ENCODE results near the gene APOL4.
"Not testable (repeated sequence)": the region's sequence is repeated elsewhere in the genome, so short reads cannot be mapped to it uniquely, and the experiment has no call there.

Gene APOL4

DNA sequence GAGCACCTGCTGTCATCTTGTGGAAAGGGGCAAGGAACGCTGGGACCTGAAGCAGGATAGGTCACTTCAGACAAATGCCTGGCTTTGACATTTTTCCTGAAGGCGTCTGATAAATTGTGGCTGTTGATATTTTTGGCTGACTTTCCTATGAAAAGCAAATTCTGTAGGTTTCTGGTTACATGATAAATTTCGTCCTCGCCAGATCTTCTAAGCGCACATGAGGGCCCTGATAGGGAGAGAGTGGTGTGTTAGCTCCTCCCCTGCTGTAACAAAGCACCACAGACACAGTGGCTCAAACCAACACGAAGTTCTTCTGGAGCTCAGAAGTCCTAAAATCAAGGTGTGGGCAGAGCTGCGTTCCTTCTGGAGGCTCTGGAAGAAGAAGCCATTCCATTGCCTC is 19.6 kb downstream of the APOL4 start:
- no peak for DNase-seq

- no peak for DNase-seq
Measured at GRCh38 chr22:36180928-36181327, 20.7 kb downstream of the APOL4 start.

DNA sequence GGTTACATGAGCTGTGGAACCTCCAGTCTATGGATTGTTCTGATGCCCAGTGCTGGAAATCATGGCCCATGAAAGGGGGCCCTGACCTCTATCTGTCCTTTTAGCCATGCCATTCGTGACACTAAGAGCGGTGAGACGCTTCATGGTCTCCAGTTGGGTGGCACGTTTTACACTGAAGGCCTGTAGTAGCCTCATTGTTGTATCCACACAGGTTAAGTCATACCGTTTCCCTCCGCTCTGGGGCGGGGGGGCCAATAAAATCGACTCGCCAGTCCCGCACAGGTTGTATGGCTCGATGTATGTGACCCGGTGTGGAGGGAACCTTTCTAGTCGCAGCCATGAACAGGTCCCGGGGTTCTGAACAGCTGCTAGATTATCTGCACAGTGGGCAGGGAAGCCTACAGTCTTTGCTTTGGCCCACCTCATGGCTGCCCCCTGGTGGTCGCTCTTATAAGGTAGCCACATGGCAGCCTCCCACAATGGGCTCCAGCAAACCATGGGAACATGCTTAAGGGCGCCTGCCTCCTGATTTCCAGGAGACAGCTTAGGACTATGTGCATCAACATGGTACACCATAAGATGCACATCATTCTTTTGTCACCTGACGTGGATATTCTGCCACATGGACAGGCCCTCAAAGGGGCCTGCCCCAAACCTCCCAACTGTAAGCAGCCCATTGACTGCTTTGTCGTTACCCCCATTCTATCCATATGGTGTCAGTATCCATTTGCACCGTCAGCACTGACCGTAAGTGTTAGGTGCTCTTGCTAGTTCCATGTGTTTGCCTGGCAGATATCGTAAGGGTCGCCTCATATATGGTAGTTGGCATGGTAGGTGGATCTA is 21.4 kb downstream of the APOL4 start:
- peak; percentile 90 for DNase-seq

- no peak for DNase-seq
Measured at GRCh38 chr22:36177160-36177559, 24.4 kb downstream of the APOL4 start.

DNA sequence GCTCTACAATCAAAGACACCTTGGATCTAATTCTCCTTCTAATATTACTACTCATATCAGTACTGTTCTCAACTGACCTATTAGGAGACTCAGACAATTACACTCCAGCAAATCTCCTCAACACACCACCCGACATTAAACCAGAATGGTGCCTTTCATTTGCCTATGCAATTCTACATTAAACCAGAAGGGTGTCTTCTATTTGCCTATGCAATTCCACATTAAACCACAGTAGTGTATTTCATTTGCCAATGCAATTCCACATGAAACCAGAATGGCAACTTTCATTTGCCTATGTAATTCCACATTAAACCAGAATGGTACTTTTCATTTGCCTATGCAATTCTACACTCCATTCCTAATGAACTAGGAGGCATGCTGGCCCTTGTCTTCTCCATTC is 25.7 kb downstream of the APOL4 start:
- no peak for DNase-seq

- no peak for DNase-seq
Measured at GRCh38 chr22:36171941-36172340, 29.7 kb downstream of the APOL4 start.

GRCh38 chr22:36166518-36167220 is 34.9 kb downstream of the APOL4 start:
- no peak for DNase-seq

- DNase-seq: no peak
Measured at GRCh38 chr22:36166086-36166485, 35.5 kb downstream of the APOL4 start.

GRCh38 chr22:36165141-36165540 is 36.5 kb downstream of the APOL4 start:
- no peak for DNase-seq

- no peak for DNase-seq
Measured at GRCh38 chr22:36164621-36165020, 37.0 kb downstream of the APOL4 start.

GRCh38 chr22:36163497-36163896 is 38.1 kb downstream of the APOL4 start:
- DNase-seq: no peak

DNA sequence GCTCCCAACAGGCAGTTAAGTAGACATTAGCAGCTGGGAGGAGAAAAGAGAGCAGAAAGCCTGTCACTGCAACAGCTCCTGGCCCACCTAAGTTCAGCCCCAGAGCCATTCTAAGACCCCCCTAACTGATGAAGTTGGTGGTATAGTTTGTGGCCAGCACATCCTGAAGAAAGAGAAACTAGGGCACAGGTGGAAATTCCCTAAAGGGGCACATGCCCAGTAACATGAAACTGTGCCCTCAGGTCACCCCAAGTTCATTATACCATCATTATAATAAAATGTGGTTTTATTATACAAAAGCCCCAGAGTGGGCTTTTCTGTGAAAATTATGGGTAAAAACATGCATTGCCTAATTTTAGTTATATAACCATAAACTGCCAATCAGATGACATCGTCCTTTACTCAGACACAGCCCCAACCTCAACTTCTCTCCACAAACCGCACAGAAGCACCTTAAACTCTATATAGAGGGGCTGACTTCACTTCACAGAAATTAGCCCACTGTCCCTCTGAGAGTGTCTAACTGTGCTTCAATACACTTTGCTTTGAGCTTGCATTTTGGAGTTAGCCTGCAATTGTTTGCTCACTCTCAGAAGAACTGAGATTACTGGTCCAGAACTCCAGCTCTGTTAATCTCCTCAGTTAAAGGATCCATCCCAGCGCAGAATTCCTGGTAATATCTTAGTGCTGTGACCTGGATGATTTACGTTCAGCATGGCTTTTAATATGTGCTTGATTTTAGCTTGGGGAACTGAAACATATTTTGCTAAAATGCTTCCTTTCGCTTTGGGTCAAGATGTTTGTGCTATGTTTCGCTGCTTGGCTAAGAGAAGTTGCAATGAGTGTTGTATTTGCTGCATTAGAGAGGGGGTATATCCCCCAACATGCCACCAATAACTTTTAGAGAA is 39.2 kb downstream of the APOL4 start:
- DNase-seq: no peak

GRCh38 chr22:36161793-36162126 is 39.8 kb downstream of the APOL4 start:
- DNase-seq: not testable (repeated sequence)

DNA sequence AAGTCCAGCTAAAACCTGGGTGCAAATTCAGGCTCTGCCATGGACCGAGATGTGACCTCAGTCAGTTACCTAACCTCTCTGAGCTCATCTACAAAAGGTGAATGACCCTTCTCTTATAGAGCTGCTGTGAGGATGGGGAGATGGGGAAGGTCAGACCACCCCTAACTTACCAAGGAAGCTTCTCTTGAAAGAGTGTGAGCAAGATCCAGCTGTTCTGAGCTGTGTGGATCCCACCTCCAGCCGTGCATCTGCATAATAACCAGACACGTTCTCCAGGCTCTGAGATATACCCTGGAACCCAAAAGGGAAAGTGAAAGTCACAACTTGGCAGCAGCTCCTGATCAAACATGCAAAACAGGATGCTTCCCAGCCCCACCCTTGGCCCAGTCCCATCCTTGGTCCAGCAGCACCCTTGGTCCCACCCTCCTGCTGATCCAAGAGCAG is 41.1 kb downstream of the APOL4 start, which contains the start of gene APOL3:
TSS of gene APOL3 (minus strand) at position 257 of the 444 bp plus-strand sequence. CDS start 11,700 bp downstream, outside the sequence.
- DNase-seq: no peak

GRCh38 chr22:36156515-36157419 is 44.8 kb downstream of the APOL4 start:
- peak; percentile 71 to 73 for DNase-seq

GRCh38 chr22:36156119-36156514 is 45.5 kb downstream of the APOL4 start:
- no peak for DNase-seq

DNA sequence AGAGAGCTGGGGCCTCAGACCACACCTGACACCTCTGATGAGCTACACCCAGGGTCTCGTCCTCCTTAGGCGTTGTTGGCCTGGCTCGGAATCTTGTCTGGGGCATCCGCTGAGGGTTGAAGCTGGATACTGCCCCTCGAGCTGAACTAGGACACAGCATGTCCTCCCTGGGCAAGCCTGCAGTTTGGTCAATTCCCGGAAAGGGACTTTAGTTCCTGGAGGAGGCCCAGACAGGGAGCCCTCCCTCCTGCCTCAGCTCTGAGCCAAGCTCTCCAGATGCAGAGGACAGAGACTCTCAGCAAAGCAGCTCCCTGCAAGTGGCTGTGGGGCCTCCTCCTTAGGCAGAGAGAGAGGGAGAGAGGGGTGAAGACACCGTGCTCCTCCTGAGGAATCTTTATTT is 45.9 kb downstream of the APOL4 start:
- no peak for DNase-seq

DNA sequence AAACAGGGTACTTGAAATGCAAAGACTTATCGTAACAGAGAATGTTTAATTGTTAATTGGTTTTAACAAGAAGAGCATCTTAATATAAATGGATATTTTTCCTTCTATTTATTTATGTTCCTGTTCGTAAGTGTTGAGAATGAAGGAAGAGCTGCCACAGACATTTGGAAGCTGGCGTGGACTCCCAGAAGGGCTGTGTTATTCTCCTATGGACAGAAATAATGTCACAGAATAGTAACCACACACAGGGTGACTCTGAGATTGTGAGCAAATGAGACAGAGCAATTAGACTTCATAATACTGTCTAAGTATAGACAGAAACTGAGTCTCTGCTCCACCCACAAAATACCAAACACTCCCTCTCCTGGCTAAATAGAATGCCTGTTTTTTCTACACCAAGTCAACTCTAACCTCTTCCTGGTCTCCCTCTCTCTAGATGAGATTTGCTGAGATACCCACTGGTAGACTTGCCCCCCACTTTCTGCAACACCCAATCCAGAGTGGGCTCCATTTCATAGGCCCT is 47.1 kb downstream of the APOL4 start:
- DNase-seq: no peak

DNA sequence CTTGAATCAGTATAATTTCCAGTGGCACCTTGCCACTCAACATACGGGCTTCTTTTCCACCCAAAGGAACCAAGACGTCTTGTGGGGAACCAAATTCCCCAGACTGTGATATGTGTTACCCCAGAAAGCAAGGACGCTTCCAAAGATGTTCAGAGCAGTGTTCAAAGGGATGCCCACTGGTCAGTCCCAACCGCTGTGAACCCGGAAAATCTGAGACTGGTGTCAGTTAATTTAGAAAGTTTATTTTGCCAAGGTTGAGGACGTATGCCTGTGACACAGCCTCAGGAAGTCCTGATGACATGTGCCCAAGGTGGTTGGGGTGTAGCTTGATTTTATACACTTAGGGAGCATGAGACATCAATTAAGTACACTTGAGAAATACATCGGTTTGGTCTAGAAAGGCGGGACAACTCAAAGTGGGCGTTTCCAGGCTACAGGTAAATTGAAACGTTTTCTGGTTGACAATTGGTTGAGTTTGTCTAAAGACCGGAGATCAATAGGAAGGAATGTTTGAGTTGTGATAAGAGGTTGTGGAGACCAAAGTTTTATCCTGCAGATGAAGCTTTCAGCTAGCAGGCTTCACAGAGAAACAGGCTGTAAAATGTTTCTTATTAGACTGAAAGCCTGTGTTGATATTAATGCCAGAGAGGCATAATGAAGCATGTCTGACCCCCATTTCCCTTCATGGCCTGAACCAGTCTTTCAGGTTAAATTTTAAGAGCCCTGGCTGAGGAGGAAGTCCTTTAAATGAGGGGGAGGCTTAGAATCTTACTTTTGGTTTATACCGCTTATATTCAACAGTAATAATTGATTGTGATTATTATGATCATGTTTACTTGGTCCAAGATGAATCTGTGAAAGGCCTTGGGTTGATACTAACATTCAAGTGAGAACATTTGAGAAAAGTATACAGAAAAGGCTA is 47.8 kb downstream of the APOL4 start:
- no peak for DNase-seq

- not testable (repeated sequence) for DNase-seq
Measured at GRCh38 chr22:36152821-36153220, 48.8 kb downstream of the APOL4 start.

DNA sequence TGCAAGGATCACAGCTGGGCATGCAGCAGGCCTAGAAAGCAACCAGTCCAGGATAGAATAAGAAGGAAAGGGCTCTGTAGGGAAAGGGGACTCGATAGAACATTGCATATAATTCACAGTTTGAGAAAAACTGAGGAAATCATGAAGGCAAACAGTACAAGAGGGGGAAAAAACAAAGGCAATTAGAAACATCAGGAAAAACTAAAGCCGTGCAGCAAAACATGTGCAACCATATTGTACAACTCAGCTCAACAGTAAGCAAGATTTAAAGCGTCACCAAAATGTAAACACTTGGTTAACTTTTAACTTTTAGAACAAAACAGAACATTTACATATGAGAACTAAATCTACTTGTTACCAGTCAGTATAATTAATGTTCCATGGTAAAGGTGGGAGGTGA is 49.5 kb downstream of the APOL4 start:
- DNase-seq: no peak
